SHP77 (cell line): ENCODE results near the gene PAM16.
A peak's percentile ranks its signal among the peaks of the same experiment; 100 is the strongest.
"Not testable (repeated sequence)": the region's sequence is repeated elsewhere in the genome, so short reads cannot be mapped to it uniquely, and the experiment has no call there.

ENCODE experiments used
- DNase-seq, 2 experiments: peaks; one replicate each; lab custom pipeline; 2025; lab: John Stamatoyannopoulos, UW

PAM16 gene

GRCh38 chr16:4353675-4354074 lies 2.6 kb upstream of the PAM16 start:
- DNase-seq: no peak

- DNase-seq: no peak
Measured at GRCh38 chr16:4352843-4353242, 1.7 kb upstream of the PAM16 start.

GRCh38 chr16:4351880-4352279 lies 759 bp upstream of the PAM16 start:
- no peak for DNase-seq

- no peak for DNase-seq
Measured at GRCh38 chr16:4350365-4350786, 745 bp downstream of the PAM16 start.

GRCh38 chr16:4349332-4349731 lies 1.8 kb downstream of the PAM16 start:
- DNase-seq: no peak

- no peak for DNase-seq
Measured at GRCh38 chr16:4347765-4348509, 3.2 kb downstream of the PAM16 start.

GRCh38 chr16:4347010-4347409 lies 4.1 kb downstream of the PAM16 start:
- no peak for DNase-seq

- peak; percentile 42 to 43 for DNase-seq
Measured at GRCh38 chr16:4345836-4346781, 5.0 kb downstream of the PAM16 start.

GRCh38 chr16:4344983-4345835 lies 5.9 kb downstream of the PAM16 start:
- peak; percentile 46 to 69 for DNase-seq

- DNase-seq: not testable (repeated sequence)
Measured at GRCh38 chr16:4344300-4344982, 6.7 kb downstream of the PAM16 start.

- DNase-seq: no peak
Measured at GRCh38 chr16:4342866-4343744, 8.0 kb downstream of the PAM16 start.

GRCh38 chr16:4341250-4341649 lies 9.9 kb downstream of the PAM16 start:
- DNase-seq: no peak

GRCh38 chr16:4340443-4340842 lies 10.7 kb downstream of the PAM16 start:
- no peak for DNase-seq

GRCh38 chr16:4339909-4340308 lies 11.2 kb downstream of the PAM16 start:
- peak in 1 of 2 experiments; percentile 43 for DNase-seq

GRCh38 chr16:4339455-4339854 lies 11.7 kb downstream of the PAM16 start:
- no peak for DNase-seq

GRCh38 chr16:4338712-4339299 lies 12.3 kb downstream of the PAM16 start:
- DNase-seq: no peak

GRCh38 chr16:4338125-4338582 lies 13.0 kb downstream of the PAM16 start:
- DNase-seq: no peak

GRCh38 chr16:4337540-4338088 lies 13.5 kb downstream of the PAM16 start:
- no peak for DNase-seq

- no peak for DNase-seq
Measured at GRCh38 chr16:4336701-4337539, 14.2 kb downstream of the PAM16 start.
